ENCODE measurements around the gene PLD3.

GRCh38 chr19:40314656-40315055 lies 33.8 kb upstream of the PLD3 start:
- TF ChIP-seq CTCF (conservative IDR thresholded peaks at IDR 0.05; ENCODE audit: low read depth in 2 of 2) (no peak), EZH2phosphoT487 (IDR thresholded peaks at IDR 0.05; ENCODE audit: unreplicated experiment) (no peak), ZNF114 (CRISPR knock-in tag; IDR thresholded peaks at IDR 0.05) (no peak), EZH2 (IDR thresholded peaks at IDR 0.05; ENCODE audit: low read depth, unreplicated experiment) (no peak), REST (IDR thresholded peaks at IDR 0.05; ENCODE audit: unreplicated experiment) (no peak), JUNB (IDR thresholded peaks at IDR 0.05; ENCODE audit: unreplicated experiment) (no peak), ETS1 (IDR thresholded peaks at IDR 0.05) (no peak), POLR2AphosphoS5 (IDR thresholded peaks at IDR 0.05; ENCODE audit: low read depth) (no peak), NANOG (IDR thresholded peaks at IDR 0.05; ENCODE audit: borderline replicate concordance) (no peak), CREB1 (CRISPR knock-in tag; IDR thresholded peaks at IDR 0.05; ENCODE audit: low read depth) (no peak), ZNF331 (CRISPR knock-in tag; IDR thresholded peaks at IDR 0.05; ENCODE audit: low read depth) (no peak)
